ENCODE measurements around the gene CLPSL2.

DNA sequence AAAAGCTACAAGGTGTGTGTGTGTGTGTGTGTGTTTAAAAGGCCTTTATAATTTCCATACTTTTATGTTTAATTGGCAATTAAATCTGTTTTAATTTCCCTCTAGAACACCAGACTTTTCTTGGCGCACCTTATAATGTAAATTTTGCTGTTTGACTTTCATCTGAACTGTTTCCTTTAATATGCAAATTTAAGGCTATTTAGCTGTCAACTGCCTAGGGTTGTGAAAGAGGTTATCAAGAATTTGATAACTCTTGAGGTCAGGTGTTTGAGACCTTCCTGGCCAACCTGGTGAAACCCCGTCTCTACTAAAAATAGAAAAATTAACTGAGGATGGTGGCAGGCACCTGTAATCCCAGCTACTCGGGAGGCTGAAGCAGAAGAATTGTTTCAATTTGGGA, 24.8 kb downstream of the CLPSL2 start:
- TF ChIP-seq, protein P1, sequence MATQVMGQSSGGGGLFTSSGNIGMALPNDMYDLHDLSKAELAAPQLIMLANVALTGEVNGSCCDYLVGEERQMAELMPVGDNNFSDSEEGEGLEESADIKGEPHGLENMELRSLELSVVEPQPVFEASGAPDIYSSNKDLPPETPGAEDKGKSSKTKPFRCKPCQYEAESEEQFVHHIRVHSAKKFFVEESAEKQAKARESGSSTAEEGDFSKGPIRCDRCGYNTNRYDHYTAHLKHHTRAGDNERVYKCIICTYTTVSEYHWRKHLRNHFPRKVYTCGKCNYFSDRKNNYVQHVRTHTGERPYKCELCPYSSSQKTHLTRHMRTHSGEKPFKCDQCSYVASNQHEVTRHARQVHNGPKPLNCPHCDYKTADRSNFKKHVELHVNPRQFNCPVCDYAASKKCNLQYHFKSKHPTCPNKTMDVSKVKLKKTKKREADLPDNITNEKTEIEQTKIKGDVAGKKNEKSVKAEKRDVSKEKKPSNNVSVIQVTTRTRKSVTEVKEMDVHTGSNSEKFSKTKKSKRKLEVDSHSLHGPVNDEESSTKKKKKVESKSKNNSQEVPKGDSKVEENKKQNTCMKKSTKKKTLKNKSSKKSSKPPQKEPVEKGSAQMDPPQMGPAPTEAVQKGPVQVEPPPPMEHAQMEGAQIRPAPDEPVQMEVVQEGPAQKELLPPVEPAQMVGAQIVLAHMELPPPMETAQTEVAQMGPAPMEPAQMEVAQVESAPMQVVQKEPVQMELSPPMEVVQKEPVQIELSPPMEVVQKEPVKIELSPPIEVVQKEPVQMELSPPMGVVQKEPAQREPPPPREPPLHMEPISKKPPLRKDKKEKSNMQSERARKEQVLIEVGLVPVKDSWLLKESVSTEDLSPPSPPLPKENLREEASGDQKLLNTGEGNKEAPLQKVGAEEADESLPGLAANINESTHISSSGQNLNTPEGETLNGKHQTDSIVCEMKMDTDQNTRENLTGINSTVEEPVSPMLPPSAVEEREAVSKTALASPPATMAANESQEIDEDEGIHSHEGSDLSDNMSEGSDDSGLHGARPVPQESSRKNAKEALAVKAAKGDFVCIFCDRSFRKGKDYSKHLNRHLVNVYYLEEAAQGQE (IDR thresholded peaks at IDR 0.05; ENCODE audit: insufficient read depth in 1 of 2, low read depth in 2 of 2, low read length in 2 of 2) = no peak
- TF ChIP-seq FOXP2 (optimal IDR thresholded peaks at IDR 0.05; ENCODE audit: borderline replicate concordance, extremely low read depth, extremely low read length, insufficient read depth) (no peak), POLR2AphosphoS5 (IDR thresholded peaks at IDR 0.05; ENCODE audit: low read depth, low read length) (no peak), TAF1 (IDR thresholded peaks at IDR 0.05; ENCODE audit: borderline replicate concordance, insufficient read depth, low read length) (no peak), SIN3A (IDR thresholded peaks at IDR 0.05; ENCODE audit: borderline replicate concordance, insufficient read depth, low read length) (no peak)
